AG09319 (cell line): Measurements from ENCODE around the gene ACSS1.

Source experiments
- DNase-seq: peaks from one replicate; pipeline ENCODE4 v3.0.0-alpha.2; 2010; ENCODE audit warnings: low read depth; ENCODE audit errors: extremely low read depth
- CTCF ChIP-seq: IDR thresholded peaks from 2 replicates; pipeline ENCODE4 v1.5.1; 2011; ENCODE audit warnings: low read depth, mild to moderate bottlenecking, inconsistent platforms, low read length, moderate library complexity

The ACSS1 gene

GRCh38 chr20:25013478-25014380 lies 44.2 kb downstream of the ACSS1 start:
- no peak for TF ChIP-seq CTCF
- DNase-seq, result no peak

- no peak for TF ChIP-seq CTCF
These were observed 45.2 kb downstream of the ACSS1 start for GRCh38 chr20:25012616-25013189.

GRCh38 chr20:25011831-25012241 lies 46.1 kb downstream of the ACSS1 start:
- no peak for TF ChIP-seq CTCF
- DNase-seq, result no peak

More at GRCh38 chr20:25012616-25013189, 45.2 kb downstream of the ACSS1 start:
- no peak for DNase-seq

- no peak for DNase-seq
- no peak for TF ChIP-seq CTCF
These were observed 46.7 kb downstream of the ACSS1 start for GRCh38 chr20:25011261-25011660.

GRCh38 chr20:25009218-25010145 lies 48.5 kb downstream of the ACSS1 start:
- DNase-seq, result no peak
- no peak for TF ChIP-seq CTCF

GRCh38 chr20:25008388-25009217 lies 49.3 kb downstream of the ACSS1 start:
- no peak for TF ChIP-seq CTCF
- DNase-seq, result no peak
